GM15510 (cell line): ENCODE measurements around the gene METTL22.

Experiments used
- POLR2A ChIP-seq: IDR thresholded peaks from 3 replicates; pipeline ENCODE4 v1.6.1; 2011; ENCODE audit warnings: borderline replicate concordance; ENCODE audit not compliant: insufficient read length; ENCODE audit errors: extremely low read depth

Gene METTL22

GRCh38 chr16:8639694-8640093 is 18.2 kb downstream of the METTL22 start:
- no peak for TF ChIP-seq POLR2A

DNA sequence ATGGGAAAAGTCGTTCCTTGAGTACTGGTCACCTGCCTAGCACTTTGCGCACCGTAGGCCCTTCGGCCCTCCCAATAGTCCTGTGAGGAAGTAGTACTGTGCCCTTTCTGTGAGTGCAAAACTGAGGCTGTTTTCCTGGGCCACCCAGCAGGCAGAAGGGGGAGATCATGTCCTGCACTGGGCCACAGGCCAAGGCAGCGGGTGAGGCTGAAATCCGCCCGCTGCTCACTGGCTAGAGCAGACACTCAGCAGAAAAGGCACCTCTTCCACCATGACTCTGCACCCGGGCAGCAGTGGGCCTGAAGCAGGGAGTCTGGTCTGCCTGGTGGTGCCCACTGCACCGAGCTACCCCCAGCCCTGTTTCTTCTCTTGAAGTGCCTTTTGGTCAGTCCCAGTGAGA is 20.2 kb downstream of the METTL22 start:
- no peak for TF ChIP-seq POLR2A

GRCh38 chr16:8642146-8642545 is 20.6 kb downstream of the METTL22 start:
- TF ChIP-seq POLR2A: no peak

GRCh38 chr16:8644211-8645140 is 23.0 kb downstream of the METTL22 start:
- TF ChIP-seq POLR2A: no peak

DNA sequence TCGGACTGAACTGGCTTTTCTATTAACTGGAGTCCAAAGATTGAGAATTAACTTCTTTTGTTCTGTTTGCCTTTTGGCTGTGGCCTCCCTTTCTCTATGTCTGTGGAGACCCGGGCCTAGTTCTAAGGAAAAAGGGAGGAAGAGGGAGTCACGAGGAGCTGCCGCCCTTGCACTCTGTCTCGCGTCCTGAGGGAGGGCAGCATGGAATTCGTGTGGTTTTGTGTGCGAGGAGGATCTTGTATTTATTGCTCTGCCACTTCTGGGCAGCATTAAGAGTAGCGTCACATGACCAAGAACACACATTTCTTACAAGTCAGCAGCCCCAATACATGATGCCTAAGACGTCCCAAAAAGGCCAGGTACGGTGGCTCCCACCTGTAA is 23.6 kb downstream of the METTL22 start:
- no peak for TF ChIP-seq POLR2A

DNA sequence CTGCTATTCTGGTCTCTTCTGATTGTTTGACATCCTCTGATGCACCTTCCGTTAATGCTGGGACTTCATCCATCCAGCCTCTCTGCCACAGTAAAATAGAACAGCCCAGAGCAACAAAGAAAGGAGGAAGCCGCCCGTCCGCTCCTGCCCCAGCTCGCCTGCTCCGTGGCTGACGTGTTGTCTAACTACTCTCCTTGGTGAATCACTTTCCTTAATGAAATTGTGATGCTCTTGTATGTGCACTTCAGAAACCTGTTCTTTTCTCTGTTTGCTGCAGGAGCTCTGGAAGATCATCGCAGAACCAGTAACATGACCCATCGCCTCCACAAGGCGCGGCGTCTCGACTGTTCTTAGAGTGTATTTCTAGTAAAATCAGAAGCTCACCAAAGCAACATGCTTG is 24.3 kb downstream of the METTL22 start:
- no peak for TF ChIP-seq POLR2A

- TF ChIP-seq POLR2A: no peak
Measured at GRCh38 chr16:8646326-8647053, 25.0 kb downstream of the METTL22 start.

DNA sequence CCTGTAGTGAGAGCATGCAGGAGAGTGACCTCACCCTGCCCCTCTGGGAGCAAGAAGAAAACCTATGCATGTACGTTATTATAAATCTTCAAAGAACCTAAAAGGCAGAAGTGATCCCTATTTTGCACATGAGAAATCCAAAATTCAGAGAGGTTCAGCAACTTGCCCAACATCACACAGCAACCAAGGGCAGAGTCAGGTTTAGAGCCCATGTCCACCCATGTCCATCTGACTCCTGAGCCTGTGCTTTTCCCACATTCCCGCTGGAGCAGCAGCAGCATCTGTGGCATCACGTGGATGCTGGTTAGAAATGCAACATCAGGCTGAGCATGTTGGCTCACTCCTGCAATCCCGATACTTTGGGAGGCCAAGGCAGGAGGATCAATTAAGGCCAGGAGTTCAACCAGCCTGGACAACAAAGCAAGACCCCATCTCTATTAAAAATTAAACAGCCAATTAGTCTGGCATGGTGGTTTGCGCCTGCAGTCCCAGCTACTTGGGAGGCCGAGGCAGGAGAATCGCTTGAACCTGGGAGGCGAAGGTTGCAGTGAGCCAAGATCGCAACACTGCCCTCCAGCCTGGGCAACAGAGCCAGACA is 26.3 kb downstream of the METTL22 start:
- TF ChIP-seq POLR2A: no peak

- no peak for TF ChIP-seq POLR2A
Measured at GRCh38 chr16:8648877-8649276, 27.4 kb downstream of the METTL22 start.

- TF ChIP-seq POLR2A: no peak
Measured at GRCh38 chr16:8649829-8650554, 28.5 kb downstream of the METTL22 start.

DNA sequence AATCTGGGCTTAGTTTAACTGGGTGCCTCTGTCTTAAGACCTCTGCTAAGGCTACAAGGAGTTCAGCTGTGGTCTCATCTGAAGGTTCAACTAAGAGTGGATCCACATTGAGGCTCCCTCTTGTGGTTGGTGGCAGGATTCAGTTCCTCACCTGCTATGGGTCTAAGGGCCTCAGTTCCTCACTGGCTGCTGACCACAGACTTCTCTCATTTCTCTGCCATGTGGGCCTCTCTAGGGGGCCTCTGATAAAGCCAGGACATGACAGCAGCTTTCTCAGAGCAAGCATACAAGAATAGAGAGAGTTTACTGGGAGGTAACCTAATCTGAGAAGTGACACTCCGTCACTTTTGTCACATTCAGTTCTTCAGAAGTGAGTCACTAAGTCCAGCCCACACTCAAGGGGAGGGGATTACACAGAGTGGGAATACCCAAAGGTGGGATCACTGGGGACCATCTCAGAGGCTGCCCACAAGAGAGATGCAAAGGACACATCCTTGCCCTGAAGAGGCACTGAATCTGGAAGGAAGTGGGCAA is 33.8 kb downstream of the METTL22 start:
- no peak for TF ChIP-seq POLR2A

- no peak for TF ChIP-seq POLR2A
Measured at GRCh38 chr16:8656376-8656775, 34.9 kb downstream of the METTL22 start.

DNA sequence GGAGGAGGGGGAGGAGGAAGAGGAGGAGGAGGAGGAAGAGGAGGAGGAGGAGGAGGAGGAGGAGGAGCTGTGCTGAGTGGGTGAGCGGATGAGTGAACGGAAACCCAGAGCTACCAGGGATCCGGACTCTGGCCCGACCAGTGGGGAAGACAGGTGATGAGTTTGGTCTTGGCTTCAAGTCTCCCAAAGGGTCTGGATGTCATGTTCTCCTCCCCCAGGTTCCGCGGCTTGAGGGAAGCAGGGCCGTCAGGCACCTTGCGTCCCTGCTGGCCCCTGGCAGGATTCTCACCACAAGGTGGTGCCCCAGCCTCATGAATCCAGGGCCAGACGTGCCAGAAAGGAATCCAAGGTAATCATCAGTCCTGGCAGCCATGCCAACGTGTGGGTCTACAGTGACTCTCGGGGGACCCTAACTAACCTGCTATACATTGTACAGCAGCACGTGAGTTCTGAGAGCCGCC is 39.4 kb downstream of the METTL22 start:
- TF ChIP-seq POLR2A: no peak

GRCh38 chr16:8661703-8662102 is 40.2 kb downstream of the METTL22 start:
- TF ChIP-seq POLR2A: no peak
